OCI-LY3 (cell line): ENCODE data around the gene MGAT4B.

Experiments used
- EZH2phosphoT487 ChIP-seq: fragments of 200-600 bp; shearing (Covaris generic); IDR thresholded peaks from 2 replicates; pipeline ENCODE4 v1.6.1; 2018; ENCODE audit warnings: antibody characterized with exemption, mixed run types, low read depth
- TF ChIP-seq, protein P1 (sequence below): fragments of 200-600, 300-600 bp; sonication (generic); IDR thresholded peaks from 2 replicates; pipeline ENCODE4 v1.5.1; 2014; ENCODE audit warnings: antibody characterized with exemption, low read length, low read depth

DNA sequence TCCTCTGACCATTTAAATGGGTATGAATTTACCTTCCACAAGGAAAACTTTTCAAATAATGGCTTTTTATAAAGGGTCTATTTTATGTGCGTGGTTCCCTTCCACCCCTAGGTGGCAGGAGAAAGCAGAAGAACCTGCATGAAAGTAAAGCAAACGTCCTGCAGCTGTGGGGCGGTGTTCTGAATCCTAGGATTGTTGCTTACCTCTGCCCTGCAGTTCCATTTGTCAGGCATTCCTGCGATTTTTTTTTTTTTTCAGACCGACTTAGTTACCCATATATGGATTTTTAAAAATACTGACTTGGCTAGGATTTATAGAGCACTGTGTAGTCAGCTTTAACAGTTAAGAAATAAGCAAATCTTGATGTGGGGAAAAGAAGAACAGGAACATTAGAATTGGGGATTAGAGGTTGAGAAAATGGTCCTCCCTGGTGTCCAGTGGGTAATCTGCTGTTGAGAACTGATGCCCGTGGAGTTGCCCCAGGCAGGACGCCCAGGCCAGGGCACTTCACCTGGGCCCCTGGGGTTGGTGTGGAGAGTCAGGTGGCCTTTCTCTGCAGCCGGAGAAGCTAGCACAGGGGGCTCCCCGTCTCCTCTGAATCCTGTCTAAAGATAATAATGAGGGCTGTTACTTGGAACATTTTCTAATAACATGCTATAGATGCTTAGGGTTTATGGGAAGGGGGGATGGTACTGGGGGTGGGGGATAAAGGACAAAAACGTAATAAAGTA, 43.3 kb downstream of the MGAT4B start:
- TF ChIP-seq, protein P1, sequence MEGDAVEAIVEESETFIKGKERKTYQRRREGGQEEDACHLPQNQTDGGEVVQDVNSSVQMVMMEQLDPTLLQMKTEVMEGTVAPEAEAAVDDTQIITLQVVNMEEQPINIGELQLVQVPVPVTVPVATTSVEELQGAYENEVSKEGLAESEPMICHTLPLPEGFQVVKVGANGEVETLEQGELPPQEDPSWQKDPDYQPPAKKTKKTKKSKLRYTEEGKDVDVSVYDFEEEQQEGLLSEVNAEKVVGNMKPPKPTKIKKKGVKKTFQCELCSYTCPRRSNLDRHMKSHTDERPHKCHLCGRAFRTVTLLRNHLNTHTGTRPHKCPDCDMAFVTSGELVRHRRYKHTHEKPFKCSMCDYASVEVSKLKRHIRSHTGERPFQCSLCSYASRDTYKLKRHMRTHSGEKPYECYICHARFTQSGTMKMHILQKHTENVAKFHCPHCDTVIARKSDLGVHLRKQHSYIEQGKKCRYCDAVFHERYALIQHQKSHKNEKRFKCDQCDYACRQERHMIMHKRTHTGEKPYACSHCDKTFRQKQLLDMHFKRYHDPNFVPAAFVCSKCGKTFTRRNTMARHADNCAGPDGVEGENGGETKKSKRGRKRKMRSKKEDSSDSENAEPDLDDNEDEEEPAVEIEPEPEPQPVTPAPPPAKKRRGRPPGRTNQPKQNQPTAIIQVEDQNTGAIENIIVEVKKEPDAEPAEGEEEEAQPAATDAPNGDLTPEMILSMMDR = peak; percentile 93
- TF ChIP-seq EZH2phosphoT487 = no peak
